Endodermal cell (in vitro differentiated cells): ENCODE data around the gene CTSL. TPM values are rescaled to one million over a fixed set of nuclear protein-coding genes. Genes with fewer than 3 reads are reported as not detected.
A peak's percentile ranks its signal among the peaks of the same experiment; 100 is the strongest.

Experiments
- DNase-seq: peaks from one replicate; pipeline ENCODE4 v3.0.0-alpha.2; 2017
- H3K27ac ChIP-seq: 2 replicates; pipeline ENCODE4 v1.5.1; 2013; ENCODE audit warnings: mild to moderate bottlenecking, low read depth, low read length, moderate library complexity
- H3K27me3 ChIP-seq: 2 replicates; pipeline ENCODE4 v1.6.1; 2013; ENCODE audit warnings: mild to moderate bottlenecking, low read length, moderate library complexity; ENCODE audit not compliant: insufficient read depth, control insufficient read depth, poor library complexity, severe bottlenecking
- H3K36me3 ChIP-seq: 2 replicates; pipeline ENCODE4 v1.7.0; 2013; ENCODE audit warnings: mild to moderate bottlenecking, low read length, moderate library complexity; ENCODE audit not compliant: control insufficient read depth, insufficient read depth
- H3K4me1 ChIP-seq: one replicate; pipeline ENCODE4 v1.7.0; 2013; ENCODE audit warnings: low read length; ENCODE audit not compliant: control insufficient read depth, insufficient read depth
- H3K4me3 ChIP-seq: 2 replicates; pipeline ENCODE4 v1.5.1; 2013; ENCODE audit warnings: mild to moderate bottlenecking, low read length, moderate library complexity
- H3K9ac ChIP-seq: 2 replicates; pipeline ENCODE4 v1.6.1; 2013; ENCODE audit warnings: mild to moderate bottlenecking, low read length, moderate library complexity; ENCODE audit not compliant: poor library complexity, severe bottlenecking; ENCODE audit errors: extremely low read depth
- H3K9me3 ChIP-seq: 2 replicates; pipeline ENCODE4 v1.6.1; 2013; ENCODE audit warnings: mild to moderate bottlenecking, low read length, moderate library complexity; ENCODE audit not compliant: control insufficient read depth
- H3K27ac Mint-ChIP-seq: 2 replicates; pipeline ENCODE4 v1.8.0; 2020; ENCODE audit warnings: mixed read lengths
- H3K27me3 Mint-ChIP-seq: 2 replicates; pipeline ENCODE4 v1.8.0; 2021; ENCODE audit warnings: mild to moderate bottlenecking, mixed read lengths; ENCODE audit not compliant: insufficient read depth
- H3K36me3 Mint-ChIP-seq: 2 replicates; pipeline ENCODE4 v1.8.0; 2020; ENCODE audit warnings: low read depth, mixed read lengths
- H3K4me1 Mint-ChIP-seq: 2 replicates; pipeline ENCODE4 v1.8.0; 2020; ENCODE audit warnings: mixed read lengths
- H3K4me3 Mint-ChIP-seq: 2 replicates; pipeline ENCODE4 v1.8.0; 2020; ENCODE audit warnings: mild to moderate bottlenecking, moderate library complexity, mixed read lengths
- H3K9me3 Mint-ChIP-seq: 2 replicates; pipeline ENCODE4 v1.8.0; 2020; ENCODE audit warnings: mild to moderate bottlenecking, mixed read lengths
- CTCF ChIP-seq: fragments of 200-600 bp; sonication (generic); conservative IDR thresholded peaks from 2 replicates; pipeline ENCODE4 v1.5.0; 2021; ENCODE audit warnings: antibody characterized with exemption, mild to moderate bottlenecking
- WGBS, 2 experiments: methylation state at CpG; one replicate each; pipeline versions ENCODE4 v1.1.5 to v1.1.7; 2013; ENCODE audit warnings: missing lambda C conversion rate in 2 of 2, mixed read lengths in 1 of 2; ENCODE audit not compliant: insufficient coverage in 1 of 2, insufficient read length in 1 of 2; 5-methylcytosine and 5-hydroxymethylcytosine counted together
- total RNA-seq, 2 donors: library from RNA; stranded (reverse); fragmentation: NEBNext Ultra II Directional in 1 of 2; extraction: Animal tissue kit (Norgen Biotek cat#: 25700) in 1 of 2; gene quantifications; 2 replicates in 1 of 2; 3 replicates in 1 of 2; pipeline ENCODE4 v1.2.1, GENCODE V29; 2021

The CTSL gene
- total RNA-seq, 2 donors from 2014 or later = 81.2 to 131 TPM

GRCh38 chr9:87706066-87706739 is 19.7 kb upstream of the CTSL start:
- Mint-ChIP-seq H3K4me1 (peaks cover 2% of the 10 kb centered on the region), H3K27ac (no peak overlapping the region), H3K4me3 (no peak overlapping the region), H3K27me3 (no peaks in the 10 kb centered on the region), H3K9me3 (no peaks in the 10 kb centered on the region), H3K36me3 (peaks cover 72% of the 10 kb centered on the region)
- Histone ChIP-seq H3K4me3 (no peak overlapping the region), H3K27me3 (no peaks in the 10 kb centered on the region), H3K4me1 (no peaks in the 10 kb centered on the region), H3K9me3 (no peaks in the 10 kb centered on the region), H3K36me3 (peaks cover 75% of the 10 kb centered on the region), H3K27ac (no peak overlapping the region), H3K9ac (no peak overlapping the region)
- 95 to 96% methylated on average over 24 to 39 of the region's 39 CpGs for WGBS, 2 experiments
- peak; percentile 31 for DNase-seq
- TF ChIP-seq CTCF = no peak

GRCh38 chr9:87707805-87708506 is 18.0 kb upstream of the CTSL start:
- no peak overlapping the region for H3K4me3 ChIP-seq
- H3K36me3 ChIP-seq = peaks cover 58% of the 10 kb centered on the region
- Mint-ChIP-seq H3K27ac (no peak overlapping the region), H3K9me3 (no peaks in the 10 kb centered on the region), H3K4me1 (no peaks in the 10 kb centered on the region), H3K27me3 (no peaks in the 10 kb centered on the region), H3K36me3 (peaks cover 56% of the 10 kb centered on the region), H3K4me3 (no peak overlapping the region)
- no peak overlapping the region for H3K9ac ChIP-seq
- H3K27ac ChIP-seq = no peak overlapping the region
- 95% methylated on average over 4 to 6 of the region's 6 CpGs for WGBS, 2 experiments
- no peaks in the 10 kb centered on the region for H3K4me1 ChIP-seq
- no peak for TF ChIP-seq CTCF
- no peaks in the 10 kb centered on the region for H3K27me3 ChIP-seq
- no peaks in the 10 kb centered on the region for H3K9me3 ChIP-seq
- peak; percentile 11 for DNase-seq

- no peaks in the 10 kb centered on the region for H3K4me1 Mint-ChIP-seq
- TF ChIP-seq CTCF = no peak
- H3K4me1 ChIP-seq = no peaks in the 10 kb centered on the region
- 98 to 100% methylated on average over 2 of the region's 5 CpGs for WGBS, 2 experiments
- H3K9me3 Mint-ChIP-seq = no peaks in the 10 kb centered on the region
- H3K4me3 ChIP-seq = no peak overlapping the region
- no peak overlapping the region for H3K4me3 Mint-ChIP-seq
- no peaks in the 10 kb centered on the region for H3K27me3 Mint-ChIP-seq
- no peak overlapping the region for H3K27ac ChIP-seq
- H3K9me3 ChIP-seq = no peaks in the 10 kb centered on the region
- H3K36me3 Mint-ChIP-seq = peaks cover 50% of the 10 kb centered on the region
- H3K9ac ChIP-seq = no peak overlapping the region
- H3K27me3 ChIP-seq = no peaks in the 10 kb centered on the region
- H3K36me3 ChIP-seq = peaks cover 52% of the 10 kb centered on the region
- DNase-seq = no peak
- no peak overlapping the region for H3K27ac Mint-ChIP-seq
Measured at GRCh38 chr9:87708546-87708945, 17.4 kb upstream of the CTSL start.
